ENCODE results near the gene HEPHL1.

GRCh38 chr11:94032066-94032465 lies 10.9 kb downstream of the HEPHL1 start:
- TF ChIP-seq CTCF (IDR thresholded peaks at IDR 0.05; ENCODE audit: insufficient read depth, low read length) (no peak), SPI1 (IDR thresholded peaks at IDR 0.05; ENCODE audit: borderline replicate concordance, low read depth) (no peak)
